Endothelial cell of umbilical vein (primary cell): ENCODE data around the gene RCAN3.

Source experiments
- CTCF ChIP-seq, 2 donors: IDR thresholded peaks; 1 replicate in 1 of 2; 2 replicates in 1 of 2; pipeline ENCODE4 v1.5.1; 2011; ENCODE audit warnings: low read length in 2 of 2, mild to moderate bottlenecking in 2 of 2, moderate library complexity in 2 of 2, control low read depth in 1 of 2, inconsistent platforms in 1 of 2, low read depth in 1 of 2; ENCODE audit not compliant: insufficient read depth in 1 of 2; ENCODE audit errors: extremely low read depth in 1 of 2
- EZH2 ChIP-seq: IDR thresholded peaks from 2 replicates; pipeline ENCODE4 v1.6.1; 2012; ENCODE audit warnings: borderline replicate concordance, low read depth, mild to moderate bottlenecking, moderate library complexity, low read length, inconsistent platforms; ENCODE audit not compliant: severe bottlenecking
- FOS ChIP-seq: IDR thresholded peaks from 2 replicates; pipeline ENCODE4 v1.6.1; 2011; ENCODE audit warnings: mild to moderate bottlenecking, low read length, moderate library complexity, borderline replicate concordance; ENCODE audit not compliant: insufficient read depth
- GATA2 ChIP-seq: IDR thresholded peaks from 2 replicates; pipeline ENCODE4 v1.7.0; 2011; ENCODE audit warnings: low read depth, mild to moderate bottlenecking, moderate library complexity, mixed read lengths, low read length; ENCODE audit not compliant: insufficient read length, insufficient read depth
- POLR2A ChIP-seq: IDR thresholded peaks from 2 replicates; pipeline ENCODE4 v1.6.1; 2012; ENCODE audit warnings: low read depth, mild to moderate bottlenecking, control low read depth, low read length

GRCh38 chr1:24567792-24568388 is 65.3 kb downstream of the RCAN3 start:
- TF ChIP-seq GATA2 (no peak), CTCF (IDR thresholded peaks at IDR 0.05; ENCODE audit: extremely low read depth in 1 of 2, insufficient read depth in 1 of 2, low read depth in 1 of 2, low read length in 2 of 2) (no peak), POLR2A (no peak), EZH2 (no peak), FOS (no peak)
